ENCODE results near the gene EPB41L5. TPM values are rescaled to one million over a fixed set of nuclear protein-coding genes. Genes with fewer than 3 reads are reported as not detected.

The EPB41L5 gene
- total RNA-seq, 1 donor from 2014 or later: 93.7 TPM

DNA sequence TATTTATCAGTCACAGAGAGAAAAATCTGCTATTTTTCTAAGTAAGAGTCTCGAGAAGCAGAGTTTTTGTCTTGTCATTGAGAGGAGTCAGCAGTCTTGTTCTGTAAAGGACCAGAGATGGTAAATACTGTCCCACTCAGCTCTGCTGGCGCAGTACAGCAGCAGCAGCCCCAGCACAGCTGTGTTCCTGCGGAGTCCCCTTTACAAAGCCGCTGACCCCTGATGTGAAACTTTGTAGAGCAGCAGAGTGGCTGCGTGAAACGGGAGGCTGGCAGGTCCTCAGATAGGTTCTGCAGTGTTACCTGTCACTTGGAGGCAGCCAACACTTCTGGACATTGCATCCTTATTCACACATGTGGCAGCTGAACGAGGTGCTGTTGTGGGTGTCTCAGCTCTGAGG, 165.1 kb downstream of the EPB41L5 start:
- Histone ChIP-seq H3K27ac (peak overlapping the region; percentile 7), H3K36me3 (peaks cover 3% of the 10 kb centered on the region), H3K27me3 (ENCODE audit: low read depth) (no peaks in the 10 kb centered on the region), H3K9me3 (no peaks in the 10 kb centered on the region), H3K4me1 (no peaks in the 10 kb centered on the region), H3K4me3 (no peak overlapping the region)
- intact Hi-C loops (cut with DNase I): no loop called here
- no peak for DNase-seq
- TF ChIP-seq, protein P1, sequence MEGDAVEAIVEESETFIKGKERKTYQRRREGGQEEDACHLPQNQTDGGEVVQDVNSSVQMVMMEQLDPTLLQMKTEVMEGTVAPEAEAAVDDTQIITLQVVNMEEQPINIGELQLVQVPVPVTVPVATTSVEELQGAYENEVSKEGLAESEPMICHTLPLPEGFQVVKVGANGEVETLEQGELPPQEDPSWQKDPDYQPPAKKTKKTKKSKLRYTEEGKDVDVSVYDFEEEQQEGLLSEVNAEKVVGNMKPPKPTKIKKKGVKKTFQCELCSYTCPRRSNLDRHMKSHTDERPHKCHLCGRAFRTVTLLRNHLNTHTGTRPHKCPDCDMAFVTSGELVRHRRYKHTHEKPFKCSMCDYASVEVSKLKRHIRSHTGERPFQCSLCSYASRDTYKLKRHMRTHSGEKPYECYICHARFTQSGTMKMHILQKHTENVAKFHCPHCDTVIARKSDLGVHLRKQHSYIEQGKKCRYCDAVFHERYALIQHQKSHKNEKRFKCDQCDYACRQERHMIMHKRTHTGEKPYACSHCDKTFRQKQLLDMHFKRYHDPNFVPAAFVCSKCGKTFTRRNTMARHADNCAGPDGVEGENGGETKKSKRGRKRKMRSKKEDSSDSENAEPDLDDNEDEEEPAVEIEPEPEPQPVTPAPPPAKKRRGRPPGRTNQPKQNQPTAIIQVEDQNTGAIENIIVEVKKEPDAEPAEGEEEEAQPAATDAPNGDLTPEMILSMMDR (IDR thresholded peaks at IDR 0.05): no peak
- no peak for ATAC-seq

DNA sequence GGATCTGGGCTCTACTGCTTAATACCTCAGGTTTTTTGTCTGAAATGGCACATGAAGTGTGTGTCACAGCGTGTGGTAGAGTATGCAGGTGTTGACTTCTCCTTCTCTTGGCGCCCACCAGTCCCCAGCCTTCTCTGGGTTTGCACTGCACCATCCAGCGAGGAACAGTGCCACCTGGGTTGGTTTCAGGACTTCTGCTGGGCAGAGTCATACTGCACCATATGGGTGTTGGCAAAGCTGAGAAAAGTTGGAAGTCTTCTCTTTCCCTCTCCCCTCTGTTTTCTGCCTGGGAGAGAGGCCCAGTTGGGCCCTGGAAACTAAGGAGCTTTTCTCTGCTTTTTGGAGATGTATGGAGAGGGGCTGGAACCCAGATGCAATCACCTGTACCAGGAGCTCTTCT, 166.5 kb downstream of the EPB41L5 start:
- Histone ChIP-seq H3K9me3 (no peaks in the 10 kb centered on the region), H3K4me3 (no peak overlapping the region), H3K4me1 (no peaks in the 10 kb centered on the region), H3K36me3 (peaks cover 3% of the 10 kb centered on the region), H3K27me3 (ENCODE audit: low read depth) (no peaks in the 10 kb centered on the region), H3K27ac (no peak overlapping the region)
- TF ChIP-seq, protein P1 (IDR thresholded peaks at IDR 0.05): no peak
- DNase-seq (no peak), ATAC-seq (no peak)
- intact Hi-C loops (cut with DNase I): no loop called here

DNA sequence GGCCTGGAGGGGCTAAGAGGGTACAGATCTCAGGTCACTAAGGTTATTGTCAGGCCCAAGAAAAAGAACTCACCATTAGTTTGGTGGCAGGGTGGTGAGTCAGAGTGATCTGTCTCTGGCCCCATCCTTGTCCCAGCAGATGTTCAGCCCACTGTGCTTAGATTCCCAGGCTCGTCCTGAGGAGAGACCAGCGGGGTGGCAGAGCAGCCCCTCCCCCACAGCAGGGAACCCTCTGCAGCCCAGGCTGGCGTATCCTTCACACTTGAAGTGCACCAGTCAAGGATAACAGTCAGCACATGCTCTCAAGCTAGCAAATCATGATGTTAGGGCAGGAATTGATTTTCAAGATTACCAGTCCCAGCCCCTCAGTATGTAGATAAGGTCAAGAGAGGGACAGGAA, 167.2 kb downstream of the EPB41L5 start:
- Histone ChIP-seq H3K36me3 (peaks cover 3% of the 10 kb centered on the region), H3K4me3 (no peak overlapping the region), H3K27me3 (ENCODE audit: low read depth) (no peaks in the 10 kb centered on the region), H3K27ac (no peak overlapping the region), H3K4me1 (no peaks in the 10 kb centered on the region), H3K9me3 (no peaks in the 10 kb centered on the region)
- intact Hi-C loops (cut with DNase I): no loop called here
- TF ChIP-seq, protein P1 (IDR thresholded peaks at IDR 0.05): no peak
- DNase-seq (no peak), ATAC-seq (no peak)

DNA sequence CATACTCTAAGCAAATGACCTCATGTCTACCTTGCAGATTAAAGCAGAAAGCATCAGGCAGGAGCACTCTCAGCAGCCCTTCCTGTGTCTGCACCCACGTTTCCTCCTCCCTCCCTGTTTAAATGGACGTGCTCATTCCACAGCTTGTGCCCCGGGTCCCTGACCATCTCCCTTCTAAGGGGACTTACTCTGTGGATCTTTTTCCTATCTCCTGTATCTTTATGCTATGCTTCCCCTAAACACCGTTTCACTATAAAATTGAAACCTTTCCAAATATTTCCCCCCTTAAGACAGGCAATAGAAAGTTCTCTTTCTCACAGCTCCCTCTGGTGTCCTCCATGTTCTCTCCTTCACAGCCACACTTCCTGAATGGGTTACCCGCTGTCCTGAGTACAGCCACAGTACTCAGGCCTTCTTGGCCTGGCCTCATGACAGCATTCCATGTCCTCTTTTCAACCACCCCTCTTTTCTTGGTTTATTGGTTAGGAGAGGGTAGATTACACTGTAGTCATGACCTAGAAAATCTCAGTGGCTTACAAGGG, 169.2 kb downstream of the EPB41L5 start:
- DNase-seq (no peak), ATAC-seq (peak in 1 of 2 donors; percentile 24)
- no peak overlapping the region for H3K27ac ChIP-seq
- H3K27me3 ChIP-seq (ENCODE audit: low read depth): no peaks in the 10 kb centered on the region
- no peak overlapping the region for H3K4me3 ChIP-seq
- peaks cover 3% of the 10 kb centered on the region for H3K36me3 ChIP-seq
- H3K9me3 ChIP-seq: no peaks in the 10 kb centered on the region
- TF ChIP-seq, protein P1 (IDR thresholded peaks at IDR 0.05): no peak
- H3K4me1 ChIP-seq: no peaks in the 10 kb centered on the region
- intact Hi-C loops (cut with DNase I): no loop called here

DNA sequence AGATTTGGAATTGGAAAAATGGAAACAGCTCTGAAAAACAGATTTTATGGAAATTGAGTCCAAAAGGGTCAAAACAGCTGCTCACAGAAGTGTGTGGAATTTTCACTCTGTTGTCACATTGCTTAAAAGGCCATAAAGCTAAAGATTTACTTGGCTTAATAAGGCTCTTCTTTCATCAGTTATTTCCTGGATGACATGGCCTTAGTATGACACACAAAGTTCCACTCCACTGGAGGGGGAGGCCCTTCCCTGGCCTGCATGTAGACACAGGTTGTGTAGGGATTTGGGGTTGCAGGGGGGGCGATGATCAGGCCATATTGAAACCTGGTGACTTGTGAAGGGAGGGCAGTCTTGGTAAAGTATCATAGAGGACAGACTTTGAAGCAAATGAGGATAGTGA, 176.3 kb downstream of the EPB41L5 start:
- intact Hi-C loops (cut with DNase I): no loop called here
- H3K27ac ChIP-seq: no peak overlapping the region
- H3K36me3 ChIP-seq: no peaks in the 10 kb centered on the region
- H3K27me3 ChIP-seq (ENCODE audit: low read depth): no peaks in the 10 kb centered on the region
- TF ChIP-seq, protein P1 (IDR thresholded peaks at IDR 0.05): no peak
- ATAC-seq (no peak), DNase-seq (no peak)
- no peak overlapping the region for H3K4me3 ChIP-seq
- peaks cover 8% of the 10 kb centered on the region for H3K9me3 ChIP-seq
- H3K4me1 ChIP-seq: no peaks in the 10 kb centered on the region

DNA sequence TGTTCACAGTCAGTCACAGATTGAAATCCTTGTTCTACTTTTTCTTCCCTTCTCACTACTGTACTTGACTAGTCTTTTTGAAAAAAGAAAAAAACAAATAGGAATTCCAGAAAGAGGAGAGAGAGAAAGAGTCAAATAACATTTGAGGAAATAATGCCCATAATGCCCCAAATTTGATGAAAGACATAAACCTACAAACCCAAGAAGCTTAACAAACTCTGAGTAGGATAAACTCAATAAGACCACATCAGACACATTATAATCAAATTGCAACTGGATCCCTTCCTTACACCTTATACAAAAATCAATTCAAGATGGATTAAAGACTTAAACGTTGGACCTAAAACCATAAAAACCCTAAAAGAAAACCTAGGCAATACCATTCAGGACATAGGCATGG, 179.4 kb downstream of the EPB41L5 start:
- no peaks in the 10 kb centered on the region for H3K27me3 ChIP-seq (ENCODE audit: low read depth)
- H3K27ac ChIP-seq: no peak overlapping the region
- DNase-seq (no peak), ATAC-seq (no peak)
- no peaks in the 10 kb centered on the region for H3K36me3 ChIP-seq
- H3K4me3 ChIP-seq: no peak overlapping the region
- H3K4me1 ChIP-seq: no peaks in the 10 kb centered on the region
- TF ChIP-seq, protein P1 (IDR thresholded peaks at IDR 0.05): no peak
- intact Hi-C loops (cut with DNase I): no loop called here
- peaks cover 13% of the 10 kb centered on the region for H3K9me3 ChIP-seq

Measured in lower lobe of right lung (tissue), 2 donors.